ENCODE data around the gene POLR3H.

POLR3H gene

DNA sequence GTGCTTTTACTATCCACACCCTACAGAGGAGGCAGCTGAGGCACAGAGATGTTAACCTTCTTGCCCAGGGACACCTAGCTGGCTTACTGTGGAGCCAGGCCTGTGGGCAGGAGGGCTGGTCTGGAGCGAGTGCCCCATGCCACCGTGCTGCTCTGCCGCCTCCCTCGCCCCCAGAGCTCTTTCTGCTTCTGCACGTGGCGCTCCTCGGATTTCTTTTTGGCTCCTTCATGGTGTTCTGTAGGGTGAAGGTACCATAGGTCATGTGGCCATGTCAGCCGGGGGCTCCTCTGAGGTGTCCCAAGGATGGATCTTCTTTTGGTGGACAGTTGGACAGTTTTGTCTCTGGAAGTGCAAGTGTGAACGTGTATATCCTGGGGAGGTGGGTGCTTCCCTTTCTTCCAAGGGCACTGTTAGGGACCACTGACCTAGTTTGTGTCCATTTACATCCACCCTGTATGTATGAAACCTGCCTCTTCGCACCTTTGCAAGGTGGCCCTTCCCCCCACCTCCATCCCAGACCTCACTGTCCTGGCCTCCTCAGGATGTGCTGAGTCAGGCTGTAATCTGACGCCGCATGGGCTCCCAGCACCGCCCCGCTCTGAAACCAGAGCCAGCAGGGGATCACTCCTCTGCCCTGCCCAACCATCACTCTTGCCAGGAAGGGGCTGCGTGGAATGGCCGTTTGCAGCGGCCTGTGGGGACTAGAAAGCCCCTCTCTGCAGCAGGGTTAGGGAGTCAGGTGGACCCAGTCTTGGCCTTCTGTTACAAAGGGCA is 31.7 kb downstream of the POLR3H start:
- no peak for DNase-seq (ENCODE audit: insufficient read length, low spot score)
- TF ChIP-seq CTCF (IDR thresholded peaks at IDR 0.05; ENCODE audit: insufficient read depth, missing control alignments) = no peak
- FAIRE-seq = no peak

DNA sequence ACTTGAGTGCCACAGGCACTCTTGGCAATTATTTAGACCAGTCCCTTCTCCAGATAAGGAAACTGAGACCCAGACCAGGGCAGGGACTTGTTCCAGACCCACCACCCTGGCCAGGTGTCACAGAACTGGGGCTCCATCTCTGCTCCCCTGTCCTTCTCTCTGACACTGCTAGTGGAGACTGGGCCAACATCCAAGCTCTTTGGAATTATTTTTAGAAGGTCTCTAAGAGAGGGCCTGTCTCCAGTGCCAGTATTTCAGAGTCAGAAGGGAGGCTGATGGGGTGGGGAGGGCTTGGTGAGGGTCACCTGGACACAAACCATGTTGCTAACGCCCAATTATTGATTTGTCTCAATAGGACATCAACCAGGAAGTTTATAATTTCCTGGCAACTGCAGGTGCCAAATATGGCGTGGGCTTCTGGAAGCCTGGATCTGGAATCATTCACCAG is 32.7 kb downstream of the POLR3H start:
- FAIRE-seq (no peak), DNase-seq (ENCODE audit: insufficient read length, low spot score) (no peak)

DNA sequence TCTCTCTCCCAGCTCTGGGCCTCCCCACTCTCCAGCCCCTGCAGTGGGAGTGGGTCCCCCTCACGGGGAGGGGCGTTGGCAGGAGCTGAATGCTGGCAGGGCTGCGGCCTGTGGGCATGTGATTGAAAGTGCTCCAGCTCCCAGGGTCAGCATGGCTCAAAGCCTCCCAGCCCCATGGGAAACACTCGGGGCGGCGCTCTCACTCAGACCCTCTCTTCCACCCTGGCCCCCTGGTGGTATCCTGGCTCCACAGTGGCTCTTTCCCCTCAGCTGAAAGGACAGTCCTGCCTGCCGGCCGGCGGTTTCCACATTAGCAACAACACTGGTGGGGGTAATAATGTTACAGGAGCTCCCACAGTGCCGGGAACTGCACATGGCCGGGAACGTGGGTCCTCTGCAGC is 35.5 kb downstream of the POLR3H start:
- no peak for DNase-seq (ENCODE audit: insufficient read length, low spot score)
- FAIRE-seq = no peak
- no peak for TF ChIP-seq CTCF (IDR thresholded peaks at IDR 0.05; ENCODE audit: insufficient read depth, missing control alignments)

More for the DNA sequence above, 32.7 kb downstream of the POLR3H start:
- TF ChIP-seq CTCF (IDR thresholded peaks at IDR 0.05; ENCODE audit: insufficient read depth, missing control alignments) = no peak

GRCh38 chr22:41507330-41508063 is 36.8 kb downstream of the POLR3H start:
- no peak for FAIRE-seq
- no peak for TF ChIP-seq CTCF (IDR thresholded peaks at IDR 0.05; ENCODE audit: insufficient read depth, missing control alignments)

DNA sequence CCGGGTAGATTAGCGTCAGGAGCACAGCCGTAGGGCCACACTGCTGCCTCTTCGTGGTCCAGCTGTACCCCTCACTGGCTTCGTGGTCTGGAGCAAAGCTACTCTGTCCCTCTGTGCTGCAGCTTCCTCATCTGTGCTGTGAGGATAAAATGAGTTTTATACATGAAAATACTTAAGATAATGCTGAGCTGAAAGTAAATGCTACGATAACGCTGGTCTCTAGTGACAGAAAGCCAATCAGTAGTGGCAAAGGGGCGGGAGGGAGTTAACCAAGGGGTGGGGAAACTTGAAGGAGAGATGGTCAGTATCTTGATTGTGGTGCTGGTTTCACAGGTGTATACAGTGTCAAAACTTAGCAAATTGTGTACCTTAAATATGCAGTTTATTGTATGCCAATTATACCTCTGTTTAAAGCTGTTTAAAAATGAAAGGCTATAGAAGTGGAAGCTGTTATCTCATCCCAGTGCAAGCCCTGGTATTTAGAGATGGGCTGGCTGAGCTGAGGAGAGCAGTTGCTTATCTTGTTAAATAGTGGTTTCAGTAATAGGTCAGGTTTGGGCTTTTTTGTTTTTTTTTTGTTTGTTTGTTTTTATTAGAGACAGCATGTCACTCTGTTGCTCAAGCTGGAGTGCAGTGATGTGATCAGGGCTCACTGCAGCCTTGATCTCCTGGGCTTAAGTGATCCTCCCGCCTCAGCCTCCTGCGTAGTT is 38.6 kb downstream of the POLR3H start:
- DNase-seq (ENCODE audit: insufficient read length, low spot score) (no peak), FAIRE-seq (no peak)
- TF ChIP-seq CTCF (IDR thresholded peaks at IDR 0.05; ENCODE audit: insufficient read depth, missing control alignments) = no peak

More at GRCh38 chr22:41507330-41508063, 36.8 kb downstream of the POLR3H start:
- no peak for DNase-seq (ENCODE audit: insufficient read length, low spot score)

DNA sequence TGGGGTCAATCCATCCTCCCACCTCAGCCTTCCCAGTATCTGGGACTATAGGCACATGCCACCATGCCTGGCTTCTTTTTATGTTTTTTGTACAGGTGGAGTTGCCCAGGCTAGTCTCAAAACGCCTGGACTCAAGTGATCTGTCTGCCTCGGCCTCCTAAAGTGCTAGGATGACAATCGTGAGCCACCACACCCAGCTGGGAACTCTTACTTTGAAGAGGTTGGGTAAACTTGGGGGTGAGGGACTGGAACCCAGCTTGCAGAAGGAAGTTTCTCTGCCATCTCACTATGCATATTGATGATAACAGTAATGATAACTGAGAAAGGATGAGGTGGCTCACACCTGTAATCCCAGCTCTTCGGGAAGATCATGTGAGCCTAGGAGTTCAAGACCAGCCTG is 39.5 kb downstream of the POLR3H start:
- DNase-seq (ENCODE audit: insufficient read length, low spot score) (no peak), FAIRE-seq (no peak)
- no peak for TF ChIP-seq CTCF (IDR thresholded peaks at IDR 0.05; ENCODE audit: insufficient read depth, missing control alignments)

All from D721Med (cell line).